ENCODE measurements around the gene REEP1.

- TF ChIP-seq EP300 (IDR thresholded peaks at IDR 0.05) (no peak), POLR2AphosphoS5 (IDR thresholded peaks at IDR 0.05) (no peak), POLR2A (IDR thresholded peaks at IDR 0.05; ENCODE audit: low read depth) (no peak)
- TF ChIP-seq, protein P1, sequence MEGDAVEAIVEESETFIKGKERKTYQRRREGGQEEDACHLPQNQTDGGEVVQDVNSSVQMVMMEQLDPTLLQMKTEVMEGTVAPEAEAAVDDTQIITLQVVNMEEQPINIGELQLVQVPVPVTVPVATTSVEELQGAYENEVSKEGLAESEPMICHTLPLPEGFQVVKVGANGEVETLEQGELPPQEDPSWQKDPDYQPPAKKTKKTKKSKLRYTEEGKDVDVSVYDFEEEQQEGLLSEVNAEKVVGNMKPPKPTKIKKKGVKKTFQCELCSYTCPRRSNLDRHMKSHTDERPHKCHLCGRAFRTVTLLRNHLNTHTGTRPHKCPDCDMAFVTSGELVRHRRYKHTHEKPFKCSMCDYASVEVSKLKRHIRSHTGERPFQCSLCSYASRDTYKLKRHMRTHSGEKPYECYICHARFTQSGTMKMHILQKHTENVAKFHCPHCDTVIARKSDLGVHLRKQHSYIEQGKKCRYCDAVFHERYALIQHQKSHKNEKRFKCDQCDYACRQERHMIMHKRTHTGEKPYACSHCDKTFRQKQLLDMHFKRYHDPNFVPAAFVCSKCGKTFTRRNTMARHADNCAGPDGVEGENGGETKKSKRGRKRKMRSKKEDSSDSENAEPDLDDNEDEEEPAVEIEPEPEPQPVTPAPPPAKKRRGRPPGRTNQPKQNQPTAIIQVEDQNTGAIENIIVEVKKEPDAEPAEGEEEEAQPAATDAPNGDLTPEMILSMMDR (IDR thresholded peaks at IDR 0.05), result no peak
Measured at GRCh38 chr2:86293612-86294011, 43.8 kb downstream of the REEP1 start.

All from esophagus muscularis mucosa (tissue), 4 donors.